ENCODE results near the gene EPSTI1.

The EPSTI1 gene

DNA sequence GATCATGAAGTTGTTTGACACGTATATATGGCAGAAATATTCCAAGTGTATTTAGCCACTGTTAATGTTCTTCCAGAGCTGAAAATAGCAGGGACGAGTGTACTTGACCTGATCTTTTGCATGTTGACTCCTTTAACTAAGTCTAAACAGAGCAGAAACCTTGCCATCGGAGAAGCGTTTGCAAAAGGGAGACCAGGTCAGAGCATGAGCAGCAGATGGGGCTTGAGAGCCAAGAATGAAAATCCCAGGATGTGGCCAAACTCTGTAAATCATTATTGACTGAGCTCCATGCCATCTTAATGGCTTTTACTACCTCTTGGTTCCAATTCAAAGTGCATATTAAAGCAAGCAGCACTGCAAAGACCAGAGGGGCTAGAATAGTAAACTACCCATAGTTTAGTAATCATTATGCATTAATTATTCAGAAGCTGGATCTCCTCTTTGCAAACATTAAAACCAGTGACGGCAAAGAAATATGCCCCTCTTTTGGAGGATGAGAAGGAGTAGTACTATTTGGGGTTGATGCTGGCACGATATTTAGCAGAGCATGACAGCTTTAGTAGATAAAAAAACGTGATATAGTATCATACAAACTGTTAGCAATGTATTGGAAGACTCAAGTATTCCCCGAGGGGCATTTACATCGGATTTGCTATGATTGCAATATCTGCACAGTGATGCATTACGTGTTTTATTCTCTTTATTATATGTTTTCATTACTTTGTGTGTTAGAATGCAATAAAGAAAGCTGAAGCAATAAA, 154.9 kb downstream of the EPSTI1 start:
- no peak for DNase-seq

All from activated gamma-delta T cell (primary cell).